Measurements from ENCODE around the gene FST.

- TF ChIP-seq CTCF (conservative IDR thresholded peaks at IDR 0.05 in 1 of 2, IDR thresholded peaks at IDR 0.05 in 1 of 2; ENCODE audit: low read depth in 1 of 2, low read length in 2 of 2) (no peak), EZH2 (IDR thresholded peaks at IDR 0.05; ENCODE audit: low read length, missing control alignments) (no peak)
These were observed 23.3 kb downstream of the FST start for GRCh38 chr5:53503562-53504218.
